ENCODE data around the gene MED12L. TPM values are rescaled to one million over a fixed set of nuclear protein-coding genes. Genes with fewer than 3 reads are reported as not detected.

MED12L gene
- total and polyA plus RNA-seq, 2 donors (not counting 1 experiment from before 2014, with no cell fraction given): 0.94 to 4.3 TPM

DNA sequence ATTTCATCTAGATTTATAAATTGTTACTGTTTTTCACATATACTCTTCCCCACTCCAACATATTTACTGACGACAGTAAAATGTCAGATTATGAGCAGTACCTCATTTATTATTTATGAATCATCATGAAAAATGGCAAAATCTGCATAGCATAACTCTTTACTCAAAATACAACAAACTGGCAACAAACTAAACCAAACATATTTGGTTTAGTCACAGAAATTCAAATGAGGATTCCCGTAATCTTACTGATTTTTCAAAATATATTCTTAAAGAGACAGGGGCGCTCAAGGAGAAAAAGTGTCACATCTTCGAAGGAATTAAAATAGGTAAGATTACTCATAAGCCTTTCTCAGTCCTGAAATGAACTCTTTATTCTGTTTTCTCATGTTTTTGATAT lies 234.2 kb downstream of the MED12L start:
- Histone ChIP-seq H3K79me2 (ENCODE audit: control insufficient read depth, insufficient read depth, low read length) (no peaks in the 10 kb centered on the region), H3K4me3 (replicated peaks in 1 of 4; ENCODE audit: control extremely low read depth in 1 of 4, insufficient read depth in 1 of 4, low read depth in 3 of 4, low read length in 4 of 4) (peak overlapping the region in 1 of 4 experiments; percentile 1), H2AFZ (ENCODE audit: low read length) (no peak overlapping the region), H3K36me3 (ENCODE audit: control insufficient read depth, insufficient read depth, low read length) (no peaks in the 10 kb centered on the region), H3K4me1 (ENCODE audit: control insufficient read depth, extremely low read depth, insufficient read depth, low read length) (peaks cover 18% of the 10 kb centered on the region), H3K4me2 (ENCODE audit: extremely low read depth, insufficient read depth, low read length) (peak overlapping the region; percentile 56), H3K9ac (ENCODE audit: insufficient read depth, low read length) (no peak overlapping the region), H3K9me3 (ENCODE audit: control insufficient read depth, insufficient read depth, low read depth, low read length) (no peaks in the 10 kb centered on the region), H3K27ac (ENCODE audit: insufficient read depth, low read length) (peak overlapping the region; percentile 79), H3K27me3 (ENCODE audit: control insufficient read depth, insufficient read depth, low read length) (no peaks in the 10 kb centered on the region), H4K20me1 (ENCODE audit: control insufficient read depth, extremely low read depth, insufficient read depth, low read length) (no peaks in the 10 kb centered on the region)
- peak; percentile 39 to 74 for DNase-seq (ENCODE audit: low read depth in 2 of 2)
- TF ChIP-seq, protein P1, sequence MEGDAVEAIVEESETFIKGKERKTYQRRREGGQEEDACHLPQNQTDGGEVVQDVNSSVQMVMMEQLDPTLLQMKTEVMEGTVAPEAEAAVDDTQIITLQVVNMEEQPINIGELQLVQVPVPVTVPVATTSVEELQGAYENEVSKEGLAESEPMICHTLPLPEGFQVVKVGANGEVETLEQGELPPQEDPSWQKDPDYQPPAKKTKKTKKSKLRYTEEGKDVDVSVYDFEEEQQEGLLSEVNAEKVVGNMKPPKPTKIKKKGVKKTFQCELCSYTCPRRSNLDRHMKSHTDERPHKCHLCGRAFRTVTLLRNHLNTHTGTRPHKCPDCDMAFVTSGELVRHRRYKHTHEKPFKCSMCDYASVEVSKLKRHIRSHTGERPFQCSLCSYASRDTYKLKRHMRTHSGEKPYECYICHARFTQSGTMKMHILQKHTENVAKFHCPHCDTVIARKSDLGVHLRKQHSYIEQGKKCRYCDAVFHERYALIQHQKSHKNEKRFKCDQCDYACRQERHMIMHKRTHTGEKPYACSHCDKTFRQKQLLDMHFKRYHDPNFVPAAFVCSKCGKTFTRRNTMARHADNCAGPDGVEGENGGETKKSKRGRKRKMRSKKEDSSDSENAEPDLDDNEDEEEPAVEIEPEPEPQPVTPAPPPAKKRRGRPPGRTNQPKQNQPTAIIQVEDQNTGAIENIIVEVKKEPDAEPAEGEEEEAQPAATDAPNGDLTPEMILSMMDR (conservative IDR thresholded peaks at IDR 0.05 in 1 of 2, IDR thresholded peaks at IDR 0.05 in 1 of 2; ENCODE audit: low read depth in 1 of 2, low read length in 2 of 2): no peak
- TF ChIP-seq EZH2 (IDR thresholded peaks at IDR 0.05; ENCODE audit: low read length, missing control alignments): no peak

- H3K4me3 ChIP-seq (replicated peaks in 1 of 4; ENCODE audit: control extremely low read depth in 1 of 4, insufficient read depth in 1 of 4, low read depth in 3 of 4, low read length in 4 of 4): peak overlapping the region in 1 of 4 experiments; percentile 1
- DNase-seq (ENCODE audit: low read depth in 2 of 2): peak in 1 of 2 donors; percentile 13
- H2AFZ ChIP-seq (ENCODE audit: low read length): no peak overlapping the region
- TF ChIP-seq, protein P1 (conservative IDR thresholded peaks at IDR 0.05 in 1 of 2, IDR thresholded peaks at IDR 0.05 in 1 of 2; ENCODE audit: low read depth in 1 of 2, low read length in 2 of 2): no peak
- no peak for TF ChIP-seq EZH2 (IDR thresholded peaks at IDR 0.05; ENCODE audit: low read length, missing control alignments)
- H3K4me2 ChIP-seq (ENCODE audit: extremely low read depth, insufficient read depth, low read length): peak overlapping the region; percentile 56
- H4K20me1 ChIP-seq (ENCODE audit: control insufficient read depth, extremely low read depth, insufficient read depth, low read length): no peaks in the 10 kb centered on the region
- H3K9ac ChIP-seq (ENCODE audit: insufficient read depth, low read length): no peak overlapping the region
- H3K27ac ChIP-seq (ENCODE audit: insufficient read depth, low read length): peak overlapping the region; percentile 79
- no peaks in the 10 kb centered on the region for H3K27me3 ChIP-seq (ENCODE audit: control insufficient read depth, insufficient read depth, low read length)
- no peaks in the 10 kb centered on the region for H3K36me3 ChIP-seq (ENCODE audit: control insufficient read depth, insufficient read depth, low read length)
- H3K4me1 ChIP-seq (ENCODE audit: control insufficient read depth, extremely low read depth, insufficient read depth, low read length): peaks cover 18% of the 10 kb centered on the region
- no peaks in the 10 kb centered on the region for H3K9me3 ChIP-seq (ENCODE audit: control insufficient read depth, insufficient read depth, low read depth, low read length)
- H3K79me2 ChIP-seq (ENCODE audit: control insufficient read depth, insufficient read depth, low read length): no peaks in the 10 kb centered on the region
Observed at GRCh38 chr3:151320131-151320530, 234.7 kb downstream of the MED12L start.

GRCh38 chr3:151321526-151321925 lies 236.1 kb downstream of the MED12L start:
- Histone ChIP-seq H3K9me3 (ENCODE audit: control insufficient read depth, insufficient read depth, low read depth, low read length) (no peaks in the 10 kb centered on the region), H3K36me3 (ENCODE audit: control insufficient read depth, insufficient read depth, low read length) (no peaks in the 10 kb centered on the region), H3K9ac (ENCODE audit: insufficient read depth, low read length) (no peak overlapping the region), H2AFZ (ENCODE audit: low read length) (no peak overlapping the region), H3K4me3 (replicated peaks in 1 of 4; ENCODE audit: control extremely low read depth in 1 of 4, insufficient read depth in 1 of 4, low read depth in 3 of 4, low read length in 4 of 4) (no peak overlapping the region), H4K20me1 (ENCODE audit: control insufficient read depth, extremely low read depth, insufficient read depth, low read length) (no peaks in the 10 kb centered on the region), H3K4me2 (ENCODE audit: extremely low read depth, insufficient read depth, low read length) (no peak overlapping the region), H3K27me3 (ENCODE audit: control insufficient read depth, insufficient read depth, low read length) (no peaks in the 10 kb centered on the region), H3K79me2 (ENCODE audit: control insufficient read depth, insufficient read depth, low read length) (no peaks in the 10 kb centered on the region), H3K27ac (ENCODE audit: insufficient read depth, low read length) (no peak overlapping the region), H3K4me1 (ENCODE audit: control insufficient read depth, extremely low read depth, insufficient read depth, low read length) (peaks cover 18% of the 10 kb centered on the region)
- DNase-seq (ENCODE audit: low read depth in 2 of 2): no peak
- TF ChIP-seq, protein P1 (conservative IDR thresholded peaks at IDR 0.05 in 1 of 2, IDR thresholded peaks at IDR 0.05 in 1 of 2; ENCODE audit: low read depth in 1 of 2, low read length in 2 of 2): no peak
- no peak for TF ChIP-seq EZH2 (IDR thresholded peaks at IDR 0.05; ENCODE audit: low read length, missing control alignments)

Measured in fibroblast of lung (primary cell).